GM12872 (cell line): Measurements from ENCODE around the gene WDR13.

Source experiments
- CTCF ChIP-seq: IDR thresholded peaks from 3 replicates; pipeline ENCODE4 v1.5.1; 2011; ENCODE audit warnings: low read depth, mild to moderate bottlenecking, low read length, moderate library complexity; ENCODE audit not compliant: insufficient read depth

WDR13 gene

GRCh38 chrX:48616576-48616975 is 19.3 kb downstream of the WDR13 start:
- TF ChIP-seq CTCF, result no peak

- no peak for TF ChIP-seq CTCF
Measured at GRCh38 chrX:48617542-48618340, 20.4 kb downstream of the WDR13 start.

- no peak for TF ChIP-seq CTCF
Measured at GRCh38 chrX:48626401-48627298, 29.4 kb downstream of the WDR13 start.

GRCh38 chrX:48631376-48632090 is 34.2 kb downstream of the WDR13 start:
- TF ChIP-seq CTCF, result peak; percentile 49; the same call in 2 of the 3 replicates

GRCh38 chrX:48632207-48632606 is 34.9 kb downstream of the WDR13 start:
- TF ChIP-seq CTCF, result no peak

- no peak for TF ChIP-seq CTCF
Measured at GRCh38 chrX:48636301-48636700, 39.0 kb downstream of the WDR13 start.

GRCh38 chrX:48636776-48637175 is 39.5 kb downstream of the WDR13 start:
- no peak for TF ChIP-seq CTCF
